HepG2 (cell line): ENCODE results near the gene TRIM15. TPM values are rescaled to one million over a fixed set of nuclear protein-coding genes. Genes with fewer than 3 reads are reported as not detected.

Experiments used
- ATAC-seq: fragments of 200-7000 bp; cut with Tn5 transposase; 3 replicates; pipeline ENCODE4 v1.9.1; 2020; ENCODE audit warnings: mild to moderate bottlenecking, moderate library complexity
- BruUV-seq: library from RNA; stranded (reverse); fragments of 400-500 nt; replicated peaks from 2 replicates; lab custom pipeline; 2021; lab: Mats Ljungman, UMichigan
- CTCF ChIA-PET: fragments of 300-600 bp; formaldehyde crosslinking; extraction: SDS; loops from one replicate; lab custom pipeline; 2021; ENCODE audit warnings: low total read pairs, inconsistent platforms, low intra/inter-chr PET ratio; lab: Yijun Ruan, JAX
- POLR2A ChIA-PET: fragments of 350-600 bp; sonication (Branson Sonifier 250); formaldehyde crosslinking; loops from one replicate; lab custom pipeline; 2020; ENCODE audit warnings: antibody characterized with exemption, inconsistent platforms; lab: Yijun Ruan, JAX
- DNase-seq: peaks from one replicate; pipeline ENCODE4 v3.0.0-alpha.2; 2015; ENCODE audit warnings: low spot score
- FAIRE-seq: peaks from 3 replicates; lab custom pipeline; 2011; peaks lifted over from hg19 to GRCh38; lab: Jason Lieb, UNC
- H2AFZ ChIP-seq: one replicate; pipeline ENCODE4 v1.6.1; 2011; ENCODE audit warnings: low read length, inconsistent platforms
- H3K27ac ChIP-seq: fragments of 300-600 bp; 3 replicates; pipeline ENCODE4 v1.8.0; 2011; ENCODE audit warnings: mixed run types, mild to moderate bottlenecking, mixed read lengths, low read length, inconsistent platforms; ENCODE audit not compliant: insufficient read depth; ENCODE audit errors: extremely low read length
- H3K27me3 ChIP-seq, 2 experiments: fragments of 200-600 bp in 1 of 2; 2 replicates in 1 of 2; 3 replicates in 1 of 2; pipeline versions ENCODE4 v1.6.0 to v1.8.0; 2011; ENCODE audit warnings: low read length in 2 of 2, mild to moderate bottlenecking in 2 of 2, moderate library complexity in 2 of 2, inconsistent platforms in 1 of 2; ENCODE audit not compliant: insufficient read depth in 2 of 2, control insufficient read depth in 1 of 2
- H3K36me3 ChIP-seq, 2 experiments: fragments of 200-600 bp in 1 of 2; replicated peaks in 1 of 2; 2 replicates in 1 of 2; 3 replicates in 1 of 2; pipeline versions ENCODE4 v1.5.1 to v1.8.0; 2011; ENCODE audit warnings: low read length in 2 of 2, inconsistent platforms in 1 of 2; ENCODE audit not compliant: insufficient read depth in 2 of 2, control insufficient read depth in 1 of 2
- H3K4me1 ChIP-seq: 2 replicates; pipeline ENCODE4 v1.5.1; 2012; ENCODE audit warnings: low read length, inconsistent platforms; ENCODE audit not compliant: insufficient read depth
- H3K4me2 ChIP-seq: 2 replicates; pipeline ENCODE4 v1.6.0; 2011; ENCODE audit warnings: low read depth, low read length, inconsistent platforms
- H3K4me3 ChIP-seq, 3 experiments: fragments of 200-600 bp in 1 of 3; sonication (generic), shearing (Covaris generic) in 1 of 3; replicated peaks in 1 of 3; 2 replicates each; pipeline ENCODE4 v1.5.1; 2011 to 2016; ENCODE audit warnings: low read length in 3 of 3, inconsistent platforms in 2 of 3, low read depth in 2 of 3, mild to moderate bottlenecking in 2 of 3, control low read depth in 1 of 3, mixed read lengths in 1 of 3; ENCODE audit not compliant: insufficient read depth in 1 of 3
- H3K79me2 ChIP-seq: one replicate; pipeline ENCODE4 v1.6.1; 2011; ENCODE audit warnings: low read length, inconsistent platforms; ENCODE audit not compliant: insufficient read depth
- H3K9ac ChIP-seq: 2 replicates; pipeline ENCODE4 v1.6.0; 2011; ENCODE audit warnings: mild to moderate bottlenecking, low read depth, low read length, inconsistent platforms; ENCODE audit not compliant: insufficient read depth
- H3K9me3 ChIP-seq: 2 replicates; pipeline ENCODE4 v1.5.1; 2012; ENCODE audit warnings: mild to moderate bottlenecking, low read length
- H4K20me1 ChIP-seq: 2 replicates; pipeline ENCODE4 v1.6.0; 2011; ENCODE audit warnings: inconsistent platforms, mild to moderate bottlenecking, low read length, moderate library complexity; ENCODE audit not compliant: insufficient read depth
- ARID4A ChIP-seq: sonication (generic); formaldehyde crosslinking; IDR thresholded peaks from 2 replicates; pipeline ENCODE4 v1.5.0; 2020; ENCODE audit warnings: mild to moderate bottlenecking, missing genetic modification reagents, borderline replicate concordance
- ARNT2 ChIP-seq: sonication (generic); formaldehyde crosslinking; IDR thresholded peaks from 2 replicates; pipeline ENCODE4 v1.8.0; 2022; ENCODE audit warnings: mild to moderate bottlenecking, low read depth, missing genetic modification reagents, moderate library complexity
- CBX5 ChIP-seq: sonication (generic); formaldehyde crosslinking; IDR thresholded peaks from 2 replicates; pipeline ENCODE4 v1.4.0; 2020; ENCODE audit warnings: missing genetic modification reagents, borderline replicate concordance
- CSRNP2 ChIP-seq: sonication (generic); formaldehyde crosslinking; conservative IDR thresholded peaks from 2 replicates; pipeline ENCODE4 v1.8.0; 2022; ENCODE audit warnings: low read depth, missing genetic modification reagents
- ETV5 ChIP-seq: IDR thresholded peaks from 2 replicates; pipeline ENCODE4 v1.6.1; 2018; ENCODE audit warnings: missing biosample characterization, missing genetic modification reagents, inconsistent platforms, borderline replicate concordance
- HMG20A ChIP-seq: IDR thresholded peaks from 2 replicates; pipeline ENCODE4 v1.6.1; 2016; ENCODE audit warnings: borderline replicate concordance
- SMARCC2 ChIP-seq: fragments of 450-650 bp; IDR thresholded peaks from 2 replicates; pipeline ENCODE4 v1.6.1; 2017; ENCODE audit warnings: antibody characterized with exemption, mild to moderate bottlenecking
- ZFP41 ChIP-seq: sonication (generic); formaldehyde crosslinking; IDR thresholded peaks from 2 replicates; pipeline ENCODE4 v1.4.0; 2020; ENCODE audit warnings: mild to moderate bottlenecking, missing genetic modification reagents, borderline replicate concordance
- ZNF710 ChIP-seq: sonication (generic); formaldehyde crosslinking; IDR thresholded peaks from 2 replicates; pipeline ENCODE4 v1.5.0; 2020; ENCODE audit warnings: mild to moderate bottlenecking, missing genetic modification reagents, borderline replicate concordance
- WGBS: methylation state at CpG from one replicate; pipeline ENCODE4 v1.1.6; 2017; ENCODE audit warnings: low lambda C conversion rate; 5-methylcytosine and 5-hydroxymethylcytosine counted together
- in situ Hi-C: cut with HindIII; loops from 2 replicates; pipeline ENCODE4 v1.10.0; 2017; ENCODE audit warnings: low pct_unique_long_range_greater_than_20kb; ENCODE audit not compliant: extremely low pct_ligation_motif_present
- intact Hi-C: fragments of 100-400 bp; cut with micrococcal nuclease; formaldehyde crosslinking; loops from one replicate; pipeline ENCODE4 v1.10.0; 2022; ENCODE audit not compliant: unreplicated experiment
- polyA plus RNA-seq, 8 experiments: library from polyadenylated mRNA; depleted of rRNA in 3 of 8; stranded (reverse) in 7 of 8; unstranded in 1 of 8; fragments of >200 nt; fragmentation: Illumina TruSeq in 4 of 8; extraction: Trizol in 4 of 8; gene quantifications; 2 replicates each; pipeline versions ENCODE4 v1.2.1 to v1.2.3, GENCODE V29; 2011 to 2016; ENCODE audit warnings: low read depth in 4 of 8, missing spikeins in 1 of 8, mixed read lengths in 1 of 8; ENCODE audit not compliant: insufficient read depth in 1 of 8
- total RNA-seq, 5 experiments: library from RNA; depleted of rRNA; stranded (reverse); fragments of >200 nt; fragmentation: Illumina TruSeq; extraction: Trizol; gene quantifications; 2 replicates each; pipeline ENCODE4 v1.2.3, GENCODE V29; 2016; ENCODE audit warnings: low read depth in 1 of 5
- TF ChIP-seq, protein P1 (sequence below): sonication (generic); formaldehyde crosslinking; IDR thresholded peaks from 2 replicates; pipeline ENCODE4 v1.5.0; 2020; ENCODE audit warnings: missing genetic modification reagents, mild to moderate bottlenecking, borderline replicate concordance

TRIM15 gene
- total and polyA plus RNA-seq, 2 of the 13 experiments (the other 11 are each of a cell fraction or from before 2014, with no cell fraction given) = 35.1 to 38.2 TPM

- TF ChIP-seq CSRNP2 (CRISPR knock-in tag) (no peak), HMG20A (CRISPR knock-in tag) (no peak)
Observed at GRCh38 chr6:30167101-30167500, 3.8 kb downstream of the TRIM15 start (continued).

DNA sequence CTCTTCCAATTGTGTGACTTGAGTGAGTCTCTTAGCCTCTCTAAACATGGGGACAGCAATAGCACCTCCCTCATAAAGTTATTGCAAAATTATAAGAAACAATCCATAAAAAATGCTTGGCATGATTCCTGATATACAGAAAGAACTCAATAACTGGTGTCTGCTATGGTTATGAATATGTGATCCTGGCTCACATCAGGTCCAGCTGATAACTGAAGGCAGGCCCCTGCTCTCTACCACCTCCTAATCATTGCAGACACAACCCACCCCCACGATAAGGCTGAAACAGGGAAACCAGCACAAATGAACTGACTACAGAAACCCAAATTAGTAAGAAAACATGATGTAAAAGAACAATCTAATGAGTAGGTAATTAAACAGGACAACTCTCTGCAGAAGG is 5.4 kb downstream of the TRIM15 start:
- H4K20me1 ChIP-seq = no peaks in the 10 kb centered on the region; the same call in 1 of the 2 replicates
- ATAC-seq (no peak), DNase-seq (no peak), FAIRE-seq (no peak)
- in situ Hi-C loops = no loop called here
- no peak overlapping the region for H3K9ac ChIP-seq
- peaks cover 35% of the 10 kb centered on the region for H3K79me2 ChIP-seq
- H3K27ac ChIP-seq = no peak overlapping the region
- TF ChIP-seq SMARCC2 (no peak), ARID4A (CRISPR knock-in tag) (no peak), CBX5 (CRISPR knock-in tag) (no peak), ZNF710 (CRISPR knock-in tag) (no peak), ARNT2 (CRISPR knock-in tag) (no peak), ETV5 (CRISPR knock-in tag) (no peak), ZFP41 (CRISPR knock-in tag) (no peak)
- TF ChIP-seq, protein P1, sequence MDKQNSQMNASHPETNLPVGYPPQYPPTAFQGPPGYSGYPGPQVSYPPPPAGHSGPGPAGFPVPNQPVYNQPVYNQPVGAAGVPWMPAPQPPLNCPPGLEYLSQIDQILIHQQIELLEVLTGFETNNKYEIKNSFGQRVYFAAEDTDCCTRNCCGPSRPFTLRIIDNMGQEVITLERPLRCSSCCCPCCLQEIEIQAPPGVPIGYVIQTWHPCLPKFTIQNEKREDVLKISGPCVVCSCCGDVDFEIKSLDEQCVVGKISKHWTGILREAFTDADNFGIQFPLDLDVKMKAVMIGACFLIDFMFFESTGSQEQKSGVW (CRISPR knock-in tag) = no peak
- CTCF ChIA-PET = interaction anchor here (1.2 to 2.7 kb wide), 4 partner anchors 35 to 94 kb away, joined by 3 to 46 read pairs (median 14); no protein-coding TSS in a partner anchor
- intact Hi-C loops = no loop called here
- BruUV-seq = no TSS peak
- no peak overlapping the region for H3K4me3 ChIP-seq
- POLR2A ChIA-PET = interaction anchor here (0.9 to 1.3 kb wide), 2 partner anchors 66 to 67 kb away, joined by 3 read pairs; no protein-coding TSS in a partner anchor
- no peaks in the 10 kb centered on the region for H3K9me3 ChIP-seq
- H2AFZ ChIP-seq = no peak overlapping the region
- peaks cover 0 to 3% of the 10 kb centered on the region in 2 experiments; a peak in 1 of 5 replicates for H3K27me3 ChIP-seq
- peaks cover 35% of the 10 kb centered on the region for H3K4me1 ChIP-seq
- no peak overlapping the region for H3K4me2 ChIP-seq
- peaks cover 19 to 51% of the 10 kb centered on the region in 2 experiments for H3K36me3 ChIP-seq
- 93% methylated on average over 1 of the region's 1 CpG for WGBS
